Gastrocnemius medialis (tissue), 4 donors: Measurements from ENCODE around the gene RBFOX2. TPM values are rescaled to one million over a fixed set of nuclear protein-coding genes. Genes with fewer than 3 reads are reported as not detected.

ENCODE experiments used
- ATAC-seq, 2 donors: fragments of 150-250 bp; one replicate each; pipeline ENCODE4 v1.9.1; 2016
- DNase-seq, 2 donors: peaks; one replicate each; pipeline ENCODE4 v3.0.0-alpha.2; 2019
- H3K27ac ChIP-seq, 4 donors: fragments of 200-600 bp; sonication (generic); 1 replicate in 1 of 4; 2 replicates in 3 of 4; pipeline ENCODE4 v1.5.1; 2016 to 2018; ENCODE audit warnings: mild to moderate bottlenecking in 2 of 4, moderate library complexity in 1 of 4
- H3K27me3 ChIP-seq, 3 donors: fragments of 200-600 bp; sonication (generic) in 2 of 3; 1 replicate in 1 of 3; 2 replicates in 2 of 3; pipeline versions ENCODE4 v1.5.1 to v1.6.0; 2016 to 2019; ENCODE audit warnings: mild to moderate bottlenecking in 1 of 3, moderate library complexity in 1 of 3
- H3K36me3 ChIP-seq, 2 donors: fragments of 200-600 bp; sonication (generic) in 1 of 2; one replicate each; pipeline ENCODE4 v1.5.1; 2017 to 2018
- H3K4me1 ChIP-seq, 2 donors: fragments of 200-600 bp; sonication (generic) in 1 of 2; one replicate each; pipeline ENCODE4 v1.5.1; 2016 to 2017; ENCODE audit warnings: mild to moderate bottlenecking in 2 of 2
- H3K4me3 ChIP-seq, 4 donors: fragments of 200-600 bp; sonication (generic) in 3 of 4; 1 replicate in 1 of 4; 2 replicates in 3 of 4; pipeline ENCODE4 v1.5.1; 2016 to 2019; ENCODE audit warnings: mild to moderate bottlenecking in 2 of 4
- H3K9me3 ChIP-seq, 3 donors: fragments of 200-600 bp; sonication (generic) in 2 of 3; 1 replicate in 1 of 3; 2 replicates in 2 of 3; pipeline ENCODE4 v1.5.1; 2016 to 2019
- POLR2A ChIP-seq, 2 donors: fragments of 450-650 bp; IDR thresholded peaks; one replicate each; pipeline ENCODE4 v1.6.1; 2017; ENCODE audit warnings: antibody characterized with exemption in 2 of 2, mild to moderate bottlenecking in 2 of 2, moderate library complexity in 2 of 2
- in situ Hi-C, 4 donors: fragments of 200-750 bp; cut with MboI; loops; one replicate each; pipeline versions ENCODE4 v1.15.0 to v1.8.0; 2017; ENCODE audit warnings: low sequenced_read_pairs in 4 of 4
- intact Hi-C: fragments of 100-400 bp; cut with DNase I; formaldehyde crosslinking; loops from one replicate; pipeline ENCODE4 v1.15.1; 2023; ENCODE audit warnings: low total_unique reads
- total RNA-seq, 4 donors: library from RNA; depleted of rRNA; stranded (reverse); fragments of >200 nt; gene quantifications; one replicate each; pipeline versions ENCODE4 v1.1.0 to v1.2.3, GENCODE V29; 2016
- TF ChIP-seq, protein P1 (sequence below), 5 experiments: fragments of 450-650 bp in 3 of 5; fragments of 200-600 bp in 2 of 5; sonication (generic) in 2 of 5; IDR thresholded peaks in 4 of 5; conservative IDR thresholded peaks in 1 of 5; 1 replicate in 4 of 5; 2 replicates in 1 of 5; pipeline ENCODE4 v1.5.1; 2016 to 2019; ENCODE audit warnings: antibody characterized with exemption in 5 of 5, mild to moderate bottlenecking in 3 of 5, moderate library complexity in 3 of 5

The RBFOX2 gene
- total RNA-seq, 4 donors from 2014 or later: 26.0 to 32.1 (median 28.6) TPM

DNA sequence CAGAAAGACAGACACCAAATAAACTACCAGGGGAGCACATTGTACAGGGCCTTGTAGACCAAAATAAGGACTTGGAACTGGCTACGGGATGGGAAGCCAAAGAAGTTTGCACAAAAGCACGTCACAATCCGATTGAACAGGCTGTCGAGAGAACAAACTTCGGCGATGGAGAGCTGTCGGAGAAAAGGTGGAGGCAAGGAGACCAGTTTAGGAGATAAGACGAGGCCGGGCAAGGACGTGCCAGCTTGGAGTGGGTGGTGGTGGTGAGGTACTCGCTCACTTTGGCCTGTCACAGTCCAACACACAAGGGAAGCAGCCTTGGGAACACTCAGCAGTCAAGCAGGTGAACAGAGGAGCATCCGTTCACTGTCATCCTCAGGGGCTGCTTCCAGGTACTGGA, 291.9 kb downstream of the RBFOX2 start:
- no peaks in the 10 kb centered on the region for H3K27me3 ChIP-seq
- in situ Hi-C loops: loop anchor here in 1 of 4 donors (10.0 kb wide), 1 partner anchor 102 kb away; no protein-coding TSS in a partner anchor
- no peak overlapping the region for H3K27ac ChIP-seq
- peaks cover 29 to 30% of the 10 kb centered on the region in 2 donors for H3K4me1 ChIP-seq
- intact Hi-C loops: loop anchor here (10.0 kb wide), 1 partner anchor 302 kb away; no protein-coding TSS in a partner anchor
- DNase-seq (no peak), ATAC-seq (no peak)
- no peak for TF ChIP-seq POLR2A (IDR thresholded peaks at IDR 0.05)
- TF ChIP-seq, protein P1, sequence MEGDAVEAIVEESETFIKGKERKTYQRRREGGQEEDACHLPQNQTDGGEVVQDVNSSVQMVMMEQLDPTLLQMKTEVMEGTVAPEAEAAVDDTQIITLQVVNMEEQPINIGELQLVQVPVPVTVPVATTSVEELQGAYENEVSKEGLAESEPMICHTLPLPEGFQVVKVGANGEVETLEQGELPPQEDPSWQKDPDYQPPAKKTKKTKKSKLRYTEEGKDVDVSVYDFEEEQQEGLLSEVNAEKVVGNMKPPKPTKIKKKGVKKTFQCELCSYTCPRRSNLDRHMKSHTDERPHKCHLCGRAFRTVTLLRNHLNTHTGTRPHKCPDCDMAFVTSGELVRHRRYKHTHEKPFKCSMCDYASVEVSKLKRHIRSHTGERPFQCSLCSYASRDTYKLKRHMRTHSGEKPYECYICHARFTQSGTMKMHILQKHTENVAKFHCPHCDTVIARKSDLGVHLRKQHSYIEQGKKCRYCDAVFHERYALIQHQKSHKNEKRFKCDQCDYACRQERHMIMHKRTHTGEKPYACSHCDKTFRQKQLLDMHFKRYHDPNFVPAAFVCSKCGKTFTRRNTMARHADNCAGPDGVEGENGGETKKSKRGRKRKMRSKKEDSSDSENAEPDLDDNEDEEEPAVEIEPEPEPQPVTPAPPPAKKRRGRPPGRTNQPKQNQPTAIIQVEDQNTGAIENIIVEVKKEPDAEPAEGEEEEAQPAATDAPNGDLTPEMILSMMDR (IDR thresholded peaks at IDR 0.05 in 4 of 5, conservative IDR thresholded peaks at IDR 0.05 in 1 of 5): no peak
- H3K36me3 ChIP-seq: peaks cover 0 to 7% of the 10 kb centered on the region in 2 donors
- no peaks in the 10 kb centered on the region for H3K9me3 ChIP-seq
- H3K4me3 ChIP-seq: no peak overlapping the region

DNA sequence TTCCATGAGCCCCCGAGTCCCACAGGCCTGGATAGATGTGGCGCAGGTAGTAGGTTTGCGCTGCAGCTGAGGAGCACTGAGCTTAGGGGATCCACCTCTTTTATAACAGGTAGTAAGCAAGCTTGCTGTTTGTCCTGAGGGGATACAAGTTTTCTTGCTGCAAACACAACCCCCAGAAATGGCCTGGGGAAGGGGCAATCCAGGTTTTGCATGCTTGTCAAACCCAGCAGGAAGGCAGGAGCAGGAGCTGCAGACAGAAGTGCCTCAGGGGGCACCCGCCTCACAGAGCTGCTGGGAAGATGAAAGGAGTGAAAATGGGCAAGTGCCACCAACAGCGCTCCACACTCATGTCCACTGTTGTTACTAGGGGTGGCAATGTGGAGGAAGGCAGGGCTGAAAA, 292.5 kb downstream of the RBFOX2 start:
- H3K9me3 ChIP-seq: no peaks in the 10 kb centered on the region
- no peak overlapping the region for H3K4me3 ChIP-seq
- H3K4me1 ChIP-seq: peaks cover 25 to 26% of the 10 kb centered on the region in 2 donors
- intact Hi-C loops (loop anchor here (10.0 kb wide), 1 partner anchor 301 kb away; no protein-coding TSS in a partner anchor), in situ Hi-C loops (loop anchor here in 1 of 4 donors (10.0 kb wide), 1 partner anchor 101 kb away; no protein-coding TSS in a partner anchor)
- DNase-seq (no peak), ATAC-seq (no peak)
- H3K36me3 ChIP-seq: peaks cover 0 to 7% of the 10 kb centered on the region in 2 donors
- TF ChIP-seq, protein P1 (IDR thresholded peaks at IDR 0.05 in 4 of 5, conservative IDR thresholded peaks at IDR 0.05 in 1 of 5): no peak
- no peak for TF ChIP-seq POLR2A (IDR thresholded peaks at IDR 0.05)
- no peaks in the 10 kb centered on the region for H3K27me3 ChIP-seq
- no peak overlapping the region for H3K27ac ChIP-seq

DNA sequence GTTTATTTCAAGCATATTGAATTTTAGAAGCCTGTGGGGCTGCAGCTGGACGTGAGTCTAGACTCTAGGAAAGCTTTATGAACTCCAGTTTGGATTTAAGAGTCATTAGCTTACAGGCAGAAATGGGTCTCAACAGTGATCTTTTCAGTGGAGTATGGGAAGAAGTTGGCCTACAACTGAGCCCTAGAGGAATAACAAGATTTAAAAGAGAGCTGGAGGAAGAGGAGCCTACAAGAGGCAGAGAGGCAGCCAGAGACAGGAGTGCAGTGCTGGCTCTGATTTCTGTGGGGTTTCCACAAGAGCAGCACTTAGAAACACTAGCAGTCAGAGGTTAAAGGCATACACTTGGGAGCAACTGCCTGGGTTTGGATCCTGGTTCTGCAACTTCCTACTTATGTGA, 293.1 kb downstream of the RBFOX2 start:
- Histone ChIP-seq H3K36me3 (peaks cover 0 to 7% of the 10 kb centered on the region in 2 donors), H3K27ac (no peak overlapping the region), H3K9me3 (no peaks in the 10 kb centered on the region), H3K4me3 (no peak overlapping the region), H3K27me3 (no peaks in the 10 kb centered on the region), H3K4me1 (peaks cover 19 to 24% of the 10 kb centered on the region in 2 donors)
- intact Hi-C loops: loop anchor here (10.0 kb wide), 1 partner anchor 301 kb away; no protein-coding TSS in a partner anchor
- in situ Hi-C loops: loop anchor here in 1 of 4 donors (10.0 kb wide), 1 partner anchor 101 kb away; no protein-coding TSS in a partner anchor
- no peak for ATAC-seq
- no peak for TF ChIP-seq POLR2A (IDR thresholded peaks at IDR 0.05)
- TF ChIP-seq, protein P1 (IDR thresholded peaks at IDR 0.05 in 4 of 5, conservative IDR thresholded peaks at IDR 0.05 in 1 of 5): no peak
- no peak for DNase-seq

DNA sequence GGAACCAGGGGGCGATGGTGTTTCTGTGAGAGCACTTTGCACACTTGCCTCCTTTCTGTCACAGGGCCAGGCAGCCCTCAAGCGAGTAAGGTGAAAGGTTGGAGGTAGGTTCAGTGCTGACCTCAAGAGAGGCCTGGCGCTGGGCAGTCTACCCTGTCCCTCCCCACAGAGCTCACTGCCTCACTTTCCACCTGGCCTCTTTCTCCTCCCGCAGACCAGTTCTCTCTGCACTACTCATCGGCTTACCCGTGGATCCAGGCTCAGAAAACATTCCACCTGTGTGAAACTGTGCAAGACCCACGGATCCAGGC, 294.2 kb downstream of the RBFOX2 start:
- Histone ChIP-seq H3K4me3 (no peak overlapping the region), H3K27me3 (no peaks in the 10 kb centered on the region), H3K36me3 (peaks cover 0 to 7% of the 10 kb centered on the region in 2 donors), H3K27ac (no peak overlapping the region), H3K9me3 (no peaks in the 10 kb centered on the region), H3K4me1 (peaks cover 11 to 13% of the 10 kb centered on the region in 2 donors)
- ATAC-seq (no peak), DNase-seq (no peak)
- TF ChIP-seq POLR2A (IDR thresholded peaks at IDR 0.05): no peak
- TF ChIP-seq, protein P1 (IDR thresholded peaks at IDR 0.05 in 4 of 5, conservative IDR thresholded peaks at IDR 0.05 in 1 of 5): no peak
- in situ Hi-C loops: loop anchor here in 1 of 4 donors (10.0 kb wide), 1 partner anchor 100 kb away; no protein-coding TSS in a partner anchor
- intact Hi-C loops: loop anchor here (10.0 kb wide), 1 partner anchor 300 kb away; no protein-coding TSS in a partner anchor
